Right lobe of liver (tissue), 6 donors: ENCODE measurements around the gene THEMIS. TPM values are rescaled to one million over a fixed set of nuclear protein-coding genes. Genes with fewer than 3 reads are reported as not detected.
A peak's percentile ranks its signal among the peaks of the same experiment; 100 is the strongest.

ENCODE experiments used
- ATAC-seq, 4 donors: fragments of 200-7000 bp; cut with Tn5 transposase; one replicate each; pipeline ENCODE4 v1.9.1; 2020; ENCODE audit warnings: mild to moderate bottlenecking in 4 of 4, moderate library complexity in 4 of 4
- DNase-seq, 3 donors: peaks; one replicate each; pipeline ENCODE4 v3.0.0-alpha.2; 2020
- H3K27ac ChIP-seq, 3 donors: fragments of 200-600 bp; one replicate each; pipeline ENCODE4 v1.8.0; 2022
- H3K27me3 ChIP-seq, 2 donors: fragments of 200-600 bp; one replicate each; pipeline ENCODE4 v1.8.0; 2022
- H3K36me3 ChIP-seq, 4 donors: fragments of 200-600 bp; sonication (generic) in 1 of 4; one replicate each; pipeline versions ENCODE4 v1.5.1 to v1.8.0; 2017 to 2022; ENCODE audit warnings: control low read depth in 1 of 4
- H3K4me1 ChIP-seq, 4 donors: fragments of 200-600 bp; sonication (generic) in 1 of 4; one replicate each; pipeline versions ENCODE4 v1.5.1 to v1.8.0; 2017 to 2022; ENCODE audit warnings: control low read depth in 1 of 4
- H3K4me3 ChIP-seq, 3 donors: fragments of 200-600 bp; one replicate each; pipeline ENCODE4 v1.8.0; 2022
- H3K9me3 ChIP-seq, 4 donors: fragments of 200-600 bp; sonication (generic) in 1 of 4; one replicate each; pipeline versions ENCODE4 v1.5.1 to v1.8.0; 2017 to 2022; ENCODE audit warnings: control low read depth in 1 of 4
- POLR2A ChIP-seq: fragments of 450-650 bp; IDR thresholded peaks from one replicate; pipeline ENCODE4 v1.6.1; 2017; ENCODE audit warnings: antibody characterized with exemption, mild to moderate bottlenecking
- WGBS: methylation state at CpG from one replicate; pipeline ENCODE4 v1.1.6; 2018; ENCODE audit warnings: low coverage, low lambda C conversion rate; ENCODE audit not compliant: insufficient coverage; ENCODE audit errors: missing lambda C conversion rate; 5-methylcytosine and 5-hydroxymethylcytosine counted together
- intact Hi-C, 2 donors: fragments of 100-400 bp; cut with DNase I; formaldehyde crosslinking; loops; one replicate each; pipeline versions ENCODE4 v1.11.2 to v1.14.1; 2022
- total RNA-seq, 6 experiments: library from RNA; depleted of rRNA in 2 of 6; stranded (reverse); fragments of >200 nt in 2 of 6; fragmentation: NEBNext Ultra II Directional in 3 of 6; extraction: Animal tissue kit (Norgen Biotek cat#: 25700) in 3 of 6; gene quantifications; one replicate each; pipeline versions ENCODE4 v1.1.0 to v1.2.4, GENCODE V29; 2016 to 2023
- TF ChIP-seq, protein P1 (sequence below), 4 donors: fragments of 200-600 bp in 3 of 4; fragments of 450-650 bp in 1 of 4; IDR thresholded peaks; one replicate each; pipeline versions ENCODE4 v1.5.1 to v1.8.0; 2016 to 2022; ENCODE audit warnings: antibody characterized with exemption in 4 of 4, mild to moderate bottlenecking in 2 of 4
- donor health status: DM: no; HTN: yes; CAD: no.
- donor health status: DM: no; HTN: no; CAD: no.
- donor health status: DM: no; HTN: no; CAD: no.
- donor health status: DM: no; HTN: yes; CAD: no.
- donor health status: DM: no; HTN: yes; CAD: no.

THEMIS gene
- total RNA-seq, 6 experiments from 2014 or later, result 0.09 to 0.61 (median 0.17) TPM; not detected in 1

DNA sequence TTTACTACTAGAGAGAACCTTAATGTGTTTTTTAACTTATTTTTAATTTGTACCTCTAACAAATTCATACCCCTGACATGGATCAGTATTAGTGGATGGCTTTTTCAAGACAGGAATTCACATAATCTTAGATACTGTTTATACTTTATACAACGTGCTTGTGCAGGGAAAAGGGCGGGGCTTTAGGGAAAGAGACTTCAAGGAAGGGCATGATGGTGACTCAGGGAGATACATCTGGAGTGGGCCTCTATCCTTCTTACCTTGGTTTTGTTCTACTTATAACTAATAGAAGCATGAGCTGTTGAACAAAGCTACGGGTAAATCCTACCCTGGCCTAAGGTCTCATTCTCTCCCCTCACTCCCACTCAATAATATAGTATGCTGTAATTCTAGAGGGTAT lies 163.1 kb downstream of the THEMIS start:
- intact Hi-C loops, result loop anchor here (10.0 kb wide), 2 partner anchors 987 to 997 kb away; no protein-coding TSS in a partner anchor
- no peak for DNase-seq
- no peak for ATAC-seq
- Histone ChIP-seq H3K4me3 (no peak overlapping the region), H3K9me3 (no peaks in the 10 kb centered on the region), H3K27ac (no peak overlapping the region), H3K4me1 (no peaks in the 10 kb centered on the region), H3K27me3 (no peaks in the 10 kb centered on the region), H3K36me3 (no peaks in the 10 kb centered on the region)
- 70% methylated on average over 3 of the region's 3 CpGs for WGBS
- no peak for TF ChIP-seq POLR2A
- TF ChIP-seq, protein P1, sequence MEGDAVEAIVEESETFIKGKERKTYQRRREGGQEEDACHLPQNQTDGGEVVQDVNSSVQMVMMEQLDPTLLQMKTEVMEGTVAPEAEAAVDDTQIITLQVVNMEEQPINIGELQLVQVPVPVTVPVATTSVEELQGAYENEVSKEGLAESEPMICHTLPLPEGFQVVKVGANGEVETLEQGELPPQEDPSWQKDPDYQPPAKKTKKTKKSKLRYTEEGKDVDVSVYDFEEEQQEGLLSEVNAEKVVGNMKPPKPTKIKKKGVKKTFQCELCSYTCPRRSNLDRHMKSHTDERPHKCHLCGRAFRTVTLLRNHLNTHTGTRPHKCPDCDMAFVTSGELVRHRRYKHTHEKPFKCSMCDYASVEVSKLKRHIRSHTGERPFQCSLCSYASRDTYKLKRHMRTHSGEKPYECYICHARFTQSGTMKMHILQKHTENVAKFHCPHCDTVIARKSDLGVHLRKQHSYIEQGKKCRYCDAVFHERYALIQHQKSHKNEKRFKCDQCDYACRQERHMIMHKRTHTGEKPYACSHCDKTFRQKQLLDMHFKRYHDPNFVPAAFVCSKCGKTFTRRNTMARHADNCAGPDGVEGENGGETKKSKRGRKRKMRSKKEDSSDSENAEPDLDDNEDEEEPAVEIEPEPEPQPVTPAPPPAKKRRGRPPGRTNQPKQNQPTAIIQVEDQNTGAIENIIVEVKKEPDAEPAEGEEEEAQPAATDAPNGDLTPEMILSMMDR (IDR thresholded peaks at IDR 0.05), result no peak

DNA sequence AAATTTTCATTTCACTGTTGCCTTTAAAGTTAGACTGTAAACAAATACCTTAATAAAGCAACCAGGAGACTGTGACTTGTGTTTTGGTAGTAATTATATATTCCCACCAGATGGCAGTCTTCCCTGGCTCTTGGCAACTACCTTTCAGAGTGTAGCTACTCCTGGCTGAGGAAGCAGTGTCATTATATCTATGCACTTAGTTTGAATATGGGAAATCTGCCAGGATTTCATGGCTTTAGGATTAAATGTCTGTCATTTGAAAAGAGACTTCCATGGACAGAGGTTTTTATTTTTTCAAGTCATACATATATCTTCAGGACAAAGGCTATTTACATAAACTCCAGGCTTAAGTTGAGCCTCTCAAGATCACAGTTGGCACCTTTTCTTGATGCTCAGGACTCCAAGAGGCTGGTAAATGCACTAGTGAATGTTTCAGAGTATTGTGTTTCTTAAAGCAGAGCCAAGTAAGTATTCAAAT lies 163.8 kb downstream of the THEMIS start:
- DNase-seq (peak in 1 of 3 donors; percentile 43), ATAC-seq (peak; percentile 92 to 95 (median 93))
- Histone ChIP-seq H3K27me3 (no peaks in the 10 kb centered on the region), H3K27ac (no peak overlapping the region), H3K4me3 (no peak overlapping the region), H3K9me3 (no peaks in the 10 kb centered on the region), H3K36me3 (no peaks in the 10 kb centered on the region), H3K4me1 (no peaks in the 10 kb centered on the region)
- TF ChIP-seq, protein P1 (IDR thresholded peaks at IDR 0.05), result peak; percentile 63 to 80 (median 76)
- no peak for TF ChIP-seq POLR2A
- intact Hi-C loops, result loop anchor here (10.0 kb wide), 2 partner anchors 988 to 998 kb away; no protein-coding TSS in a partner anchor

DNA sequence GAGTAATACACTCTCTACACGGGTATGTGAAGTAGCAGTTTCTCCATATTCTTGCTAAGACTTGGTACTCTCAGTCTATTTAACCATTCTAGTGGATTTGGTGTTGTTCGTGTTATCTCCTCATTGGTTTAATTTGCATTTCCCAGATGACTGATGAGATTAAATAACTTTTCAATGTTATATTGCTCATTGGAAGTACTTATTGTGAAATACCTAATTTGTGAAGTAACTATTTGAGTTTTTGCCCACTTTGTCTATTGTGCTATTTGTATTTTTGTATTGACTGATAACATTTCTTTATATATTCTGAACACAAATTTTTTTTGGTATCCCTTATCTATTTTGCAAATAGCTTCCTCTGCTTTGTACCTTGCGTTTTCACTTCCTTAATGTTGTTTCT lies 167.9 kb downstream of the THEMIS start:
- H3K4me1 ChIP-seq, result no peaks in the 10 kb centered on the region
- intact Hi-C loops, result loop anchor here (10.0 kb wide), 2 partner anchors 992 to 1002 kb away; no protein-coding TSS in a partner anchor
- H3K27ac ChIP-seq, result no peak overlapping the region
- TF ChIP-seq, protein P1 (IDR thresholded peaks at IDR 0.05), result no peak
- TF ChIP-seq POLR2A, result no peak
- no peak for ATAC-seq
- no peak for DNase-seq
- H3K36me3 ChIP-seq, result no peaks in the 10 kb centered on the region
- H3K4me3 ChIP-seq, result no peak overlapping the region
- WGBS, result 53% methylated on average over 3 of the region's 3 CpGs
- H3K27me3 ChIP-seq, result no peaks in the 10 kb centered on the region
- no peaks in the 10 kb centered on the region for H3K9me3 ChIP-seq

DNA sequence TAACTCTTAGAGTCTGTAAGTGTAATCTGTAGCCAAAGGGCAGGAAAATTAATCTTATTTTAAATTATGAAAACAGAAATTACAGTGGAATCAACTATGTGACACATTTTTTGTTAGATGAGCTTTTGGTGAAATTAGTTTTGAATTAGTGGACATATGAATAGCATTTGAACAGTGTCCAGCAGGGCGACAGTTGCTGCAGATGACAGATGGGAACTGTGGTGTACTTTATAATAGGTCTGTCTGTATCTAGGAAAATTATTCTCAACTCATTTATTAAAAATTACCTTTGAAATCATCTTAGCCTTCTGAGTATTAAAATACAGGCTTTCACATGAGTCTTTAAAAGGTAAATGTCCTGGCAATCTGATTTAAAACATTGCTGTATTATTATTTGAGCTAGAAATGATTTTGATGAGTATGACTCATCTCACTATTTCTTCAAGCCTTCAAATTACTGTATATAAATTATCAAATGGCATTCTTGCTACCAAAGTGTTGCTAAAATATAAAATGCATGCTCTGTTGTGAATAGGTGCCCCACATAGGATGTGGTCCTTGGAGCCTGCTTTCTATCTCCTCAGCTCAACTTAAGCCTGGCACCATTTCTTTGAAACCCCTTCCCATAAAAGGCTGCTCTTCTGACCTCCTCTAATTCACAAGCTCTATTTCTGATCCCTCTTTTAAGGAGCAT lies 173.5 kb downstream of the THEMIS start:
- H3K4me1 ChIP-seq, result no peaks in the 10 kb centered on the region
- no peaks in the 10 kb centered on the region for H3K9me3 ChIP-seq
- 53% methylated on average over 1 of the region's 1 CpG for WGBS
- H3K27me3 ChIP-seq, result no peaks in the 10 kb centered on the region
- no peak overlapping the region for H3K4me3 ChIP-seq
- intact Hi-C loops, result no loop called here
- no peaks in the 10 kb centered on the region for H3K36me3 ChIP-seq
- DNase-seq (no peak), ATAC-seq (no peak)
- H3K27ac ChIP-seq, result no peak overlapping the region
- TF ChIP-seq, protein P1 (IDR thresholded peaks at IDR 0.05), result no peak
- TF ChIP-seq POLR2A, result no peak
